Hematopoietic multipotent progenitor cell (in vitro differentiated cells): Measurements from ENCODE around the gene ARFGAP3. TPM values are rescaled to one million over a fixed set of nuclear protein-coding genes. Genes with fewer than 3 reads are reported as not detected.

Experiments
- small RNA-seq: library from RNA; depleted of rRNA; stranded (forward); fragments of <200 nt; gene quantifications from one replicate; pipeline ENCODE3, GENCODE V24; 2012
- total RNA-seq: library from RNA; depleted of rRNA; stranded (reverse); fragments of >200 nt; gene quantifications from one replicate; pipeline ENCODE4 v1.2.3, GENCODE V29; 2012

ARFGAP3 gene
- total RNA-seq, 1 donor, result 50.1 TPM

Small RNAs within 50 kb of the gene (small RNA-seq; reads per million reads assigned to genes)
- gene RF00019, result not detected

Other genes starting within 250 kb of the ARFGAP3 start
- gene POLDIP3, start 242.4 kb downstream of the ARFGAP3 start, total RNA-seq, result 37.4 TPM
- 1.3 TPM for gene ATP5MGL, start 216.7 kb downstream of the ARFGAP3 start, total RNA-seq
- 89.4 TPM for gene CYB5R3, start 207.9 kb downstream of the ARFGAP3 start, total RNA-seq
- 0.54 TPM for gene A4GALT, start 136.4 kb downstream of the ARFGAP3 start, total RNA-seq
- 59.5 TPM for gene PACSIN2, start 157.9 kb upstream of the ARFGAP3 start, total RNA-seq
- 12.9 TPM for gene TTLL1, start 232.1 kb upstream of the ARFGAP3 start, total RNA-seq